Breast epithelium (tissue), 4 donors: Measurements from ENCODE around the gene SORBS1. TPM values are rescaled to one million over a fixed set of nuclear protein-coding genes. Genes with fewer than 3 reads are reported as not detected.

ENCODE experiments used
- DNase-seq, 2 donors: peaks; one replicate each; pipeline ENCODE4 v3.0.0-alpha.2; 2019; ENCODE audit warnings: low spot score in 2 of 2
- H3K27ac ChIP-seq, 2 donors: fragments of 200-600 bp; sonication (generic) in 1 of 2; one replicate each; pipeline ENCODE4 v1.5.1; 2016 to 2019; ENCODE audit warnings: mild to moderate bottlenecking in 1 of 2
- H3K27me3 ChIP-seq, 2 donors: fragments of 200-600 bp; sonication (generic) in 1 of 2; one replicate each; pipeline versions ENCODE4 v1.5.1 to v1.6.0; 2017 to 2019; ENCODE audit warnings: control low read depth in 1 of 2, mild to moderate bottlenecking in 1 of 2
- H3K36me3 ChIP-seq: fragments of 200-600 bp; one replicate; pipeline ENCODE4 v1.5.1; 2019
- H3K4me1 ChIP-seq, 2 donors: fragments of 200-600 bp; sonication (generic); one replicate each; pipeline ENCODE4 v1.5.1; 2016 to 2019; ENCODE audit warnings: control low read depth in 1 of 2
- H3K4me3 ChIP-seq, 3 donors: fragments of 200-600 bp; sonication (generic); 1 replicate in 2 of 3; 2 replicates in 1 of 3; pipeline ENCODE4 v1.5.1; 2016 to 2019; ENCODE audit warnings: mild to moderate bottlenecking in 3 of 3, moderate library complexity in 2 of 3
- H3K9me3 ChIP-seq, 2 donors: fragments of 200-600 bp; sonication (generic) in 1 of 2; one replicate each; pipeline ENCODE4 v1.5.1; 2016 to 2019; ENCODE audit warnings: control low read depth in 1 of 2
- CTCF ChIP-seq, 3 donors: fragments of 450-650 bp; IDR thresholded peaks; one replicate each; pipeline ENCODE4 v1.5.1; 2016 to 2017; ENCODE audit warnings: antibody characterized with exemption in 3 of 3, mild to moderate bottlenecking in 3 of 3, moderate library complexity in 3 of 3
- POLR2A ChIP-seq: fragments of 450-650 bp; IDR thresholded peaks from one replicate; pipeline ENCODE4 v1.6.1; 2016; ENCODE audit warnings: antibody characterized with exemption, mild to moderate bottlenecking, moderate library complexity
- POLR2AphosphoS5 ChIP-seq, 3 donors: sonication (generic); formaldehyde crosslinking; IDR thresholded peaks; one replicate each; pipeline ENCODE4 v1.6.1; 2017; ENCODE audit warnings: antibody characterized with exemption in 3 of 3
- intact Hi-C: fragments of 100-400 bp; cut with DNase I; formaldehyde crosslinking; loops from one replicate; pipeline ENCODE4 v1.15.1; 2023; ENCODE audit warnings: low total_unique reads
- total RNA-seq, 3 donors: library from RNA; depleted of rRNA; stranded (reverse); fragments of >200 nt; gene quantifications; one replicate each; pipeline ENCODE4 v1.1.0, GENCODE V29; 2016

SORBS1 gene
- total RNA-seq, 3 donors from 2014 or later, result 156 to 455 (median 200) TPM

GRCh38 chr10:95304463-95304862 lies 256.7 kb downstream of the SORBS1 start:
- intact Hi-C loops, result no loop called here
- H3K9me3 ChIP-seq, result no peaks in the 10 kb centered on the region
- H3K27me3 ChIP-seq, result no peaks in the 10 kb centered on the region
- no peaks in the 10 kb centered on the region for H3K36me3 ChIP-seq
- no peak for DNase-seq
- no peak overlapping the region for H3K4me3 ChIP-seq
- no peak overlapping the region for H3K27ac ChIP-seq
- H3K4me1 ChIP-seq, result no peaks in the 10 kb centered on the region
- TF ChIP-seq CTCF (IDR thresholded peaks at IDR 0.05) (no peak), POLR2A (no peak), POLR2AphosphoS5 (IDR thresholded peaks at IDR 0.05) (no peak)

- no peaks in the 10 kb centered on the region for H3K9me3 ChIP-seq
- intact Hi-C loops, result no loop called here
- H3K27me3 ChIP-seq, result no peaks in the 10 kb centered on the region
- no peak overlapping the region for H3K27ac ChIP-seq
- H3K36me3 ChIP-seq, result no peaks in the 10 kb centered on the region
- H3K4me1 ChIP-seq, result no peaks in the 10 kb centered on the region
- no peak for TF ChIP-seq CTCF (IDR thresholded peaks at IDR 0.05)
- no peak for TF ChIP-seq POLR2AphosphoS5 (IDR thresholded peaks at IDR 0.05)
- no peak for TF ChIP-seq POLR2A
- no peak overlapping the region for H3K4me3 ChIP-seq
- DNase-seq, result no peak
Observed at GRCh38 chr10:95303950-95304349, 257.2 kb downstream of the SORBS1 start.

GRCh38 chr10:95303535-95303934 lies 257.6 kb downstream of the SORBS1 start:
- Histone ChIP-seq H3K27ac (no peak overlapping the region), H3K9me3 (no peaks in the 10 kb centered on the region), H3K36me3 (no peaks in the 10 kb centered on the region), H3K4me3 (no peak overlapping the region), H3K27me3 (no peaks in the 10 kb centered on the region), H3K4me1 (no peaks in the 10 kb centered on the region)
- DNase-seq, result no peak
- intact Hi-C loops, result no loop called here
- TF ChIP-seq CTCF (IDR thresholded peaks at IDR 0.05), result no peak
- no peak for TF ChIP-seq POLR2AphosphoS5 (IDR thresholded peaks at IDR 0.05)
- TF ChIP-seq POLR2A, result no peak

GRCh38 chr10:95300022-95300539 lies 261.1 kb downstream of the SORBS1 start:
- no peak overlapping the region for H3K4me3 ChIP-seq
- no peaks in the 10 kb centered on the region for H3K36me3 ChIP-seq
- H3K9me3 ChIP-seq, result no peaks in the 10 kb centered on the region
- H3K4me1 ChIP-seq, result no peaks in the 10 kb centered on the region
- TF ChIP-seq CTCF (IDR thresholded peaks at IDR 0.05), result no peak
- TF ChIP-seq POLR2A, result no peak
- no peak for TF ChIP-seq POLR2AphosphoS5 (IDR thresholded peaks at IDR 0.05)
- H3K27me3 ChIP-seq, result no peaks in the 10 kb centered on the region
- DNase-seq, result no peak
- intact Hi-C loops, result no loop called here
- H3K27ac ChIP-seq, result no peak overlapping the region

GRCh38 chr10:95297402-95297801 lies 263.8 kb downstream of the SORBS1 start:
- intact Hi-C loops, result no loop called here
- TF ChIP-seq CTCF (IDR thresholded peaks at IDR 0.05) (no peak), POLR2AphosphoS5 (IDR thresholded peaks at IDR 0.05) (no peak), POLR2A (no peak)
- no peaks in the 10 kb centered on the region for H3K9me3 ChIP-seq
- no peak overlapping the region for H3K27ac ChIP-seq
- H3K4me3 ChIP-seq, result no peak overlapping the region
- DNase-seq, result no peak
- H3K27me3 ChIP-seq, result no peaks in the 10 kb centered on the region
- no peaks in the 10 kb centered on the region for H3K4me1 ChIP-seq
- H3K36me3 ChIP-seq, result no peaks in the 10 kb centered on the region
